IMR-90 (cell line): ENCODE results near the gene ADAP1. TPM values are rescaled to one million over a fixed set of nuclear protein-coding genes. Genes with fewer than 3 reads are reported as not detected.

ENCODE experiments used
- ATAC-seq: fragments of 200-7000 bp; cut with Tn5 transposase; 2 replicates; pipeline ENCODE4 v1.9.1; 2020; ENCODE audit warnings: low read depth, mild to moderate bottlenecking, moderate library complexity
- BruUV-seq: library from RNA; stranded (reverse); fragments of 400-500 nt; replicated peaks from 2 replicates; lab custom pipeline; 2021; lab: Mats Ljungman, UMichigan
- CTCF ChIA-PET: fragments of 300-600 bp; formaldehyde crosslinking; extraction: SDS; loops from one replicate; lab custom pipeline; 2021; ENCODE audit warnings: antibody characterized with exemption; lab: Yijun Ruan, JAX
- POLR2A ChIA-PET: fragments of 300-600 bp; sonication (Branson Sonifier 250); formaldehyde crosslinking; loops from one replicate; lab custom pipeline; 2022; ENCODE audit warnings: antibody characterized with exemption; ENCODE audit not compliant: unreplicated experiment; lab: Charles Lee
- DNase-seq: peaks from one replicate; pipeline ENCODE4 v3.0.0; 2013
- H2AFZ ChIP-seq: replicated peaks from 2 replicates; pipeline ENCODE3; 2013; ENCODE audit warnings: low read length, mild to moderate bottlenecking; ENCODE audit not compliant: poor library complexity
- H2AK5ac ChIP-seq: 2 replicates; pipeline ENCODE4 v1.6.1; 2013; ENCODE audit warnings: low read depth, low read length, inconsistent platforms
- H2AK9ac ChIP-seq: replicated peaks from 2 replicates; pipeline ENCODE3; 2013; ENCODE audit warnings: mild to moderate bottlenecking, low read depth, low read length, moderate library complexity; ENCODE audit not compliant: poor library complexity
- H2BK120ac ChIP-seq: 2 replicates; pipeline ENCODE4 v1.6.1; 2013; ENCODE audit warnings: low read depth, low read length, inconsistent platforms
- H2BK15ac ChIP-seq: 3 replicates; pipeline ENCODE4 v1.6.1; 2013; ENCODE audit warnings: low read depth, low read length, inconsistent platforms
- H2BK20ac ChIP-seq: 2 replicates; pipeline ENCODE4 v1.6.1; 2013; ENCODE audit warnings: low read depth, mild to moderate bottlenecking, inconsistent platforms, low read length, moderate library complexity
- H2BK5ac ChIP-seq: 2 replicates; pipeline ENCODE4 v1.6.1; 2013; ENCODE audit warnings: mild to moderate bottlenecking, low read depth, low read length, inconsistent platforms; ENCODE audit not compliant: poor library complexity, severe bottlenecking
- H3K14ac ChIP-seq: replicated peaks from 2 replicates; pipeline ENCODE4 v1.6.1; 2013; ENCODE audit warnings: low read depth, low read length, inconsistent platforms
- H3K18ac ChIP-seq: 2 replicates; pipeline ENCODE4 v1.6.1; 2013; ENCODE audit warnings: low read depth, low read length, control low read depth
- H3K23ac ChIP-seq: 2 replicates; pipeline ENCODE4 v1.6.1; 2013; ENCODE audit warnings: low read depth, low read length, inconsistent platforms
- H3K27ac ChIP-seq: 2 replicates; pipeline ENCODE4 v1.5.1; 2013; ENCODE audit warnings: mild to moderate bottlenecking, control low read depth, low read length; ENCODE audit not compliant: insufficient read depth
- H3K27me3 ChIP-seq: 2 replicates; pipeline ENCODE4 v1.6.1; 2013; ENCODE audit warnings: low read length; ENCODE audit not compliant: control insufficient read depth, insufficient read depth
- H3K36me3 ChIP-seq: 2 replicates; pipeline ENCODE4 v1.6.1; 2013; ENCODE audit warnings: low read length, mixed read lengths; ENCODE audit not compliant: control insufficient read depth, insufficient read depth
- H3K4ac ChIP-seq: 2 replicates; pipeline ENCODE4 v1.6.1; 2013; ENCODE audit warnings: low read depth, low read length, inconsistent platforms
- H3K4me1 ChIP-seq: 2 replicates; pipeline ENCODE4 v1.6.1; 2013; ENCODE audit warnings: low read length, mixed read lengths; ENCODE audit not compliant: control insufficient read depth, insufficient read depth
- H3K4me2 ChIP-seq: 2 replicates; pipeline ENCODE4 v1.6.1; 2013; ENCODE audit warnings: low read depth, mild to moderate bottlenecking, control low read depth, low read length, moderate library complexity
- H3K4me3 ChIP-seq: 2 replicates; pipeline ENCODE4 v1.5.1; 2013; ENCODE audit warnings: low read depth, mild to moderate bottlenecking, control low read depth, low read length, moderate library complexity; ENCODE audit not compliant: insufficient read depth
- H3K56ac ChIP-seq: 2 replicates; pipeline ENCODE4 v1.6.1; 2013; ENCODE audit warnings: low read length, inconsistent platforms; ENCODE audit not compliant: insufficient read depth; ENCODE audit errors: extremely low read depth
- H3K79me1 ChIP-seq, 2 experiments: 2 replicates each; pipeline ENCODE4 v1.6.1; 2013; ENCODE audit warnings: low read length in 2 of 2, inconsistent platforms in 1 of 2, low read depth in 1 of 2
- H3K9ac ChIP-seq: 2 replicates; pipeline ENCODE4 v1.6.1; 2013; ENCODE audit warnings: low read depth, low read length, control low read depth
- H3K9me1 ChIP-seq: 2 replicates; pipeline ENCODE4 v1.6.1; 2013; ENCODE audit warnings: low read length, inconsistent platforms; ENCODE audit not compliant: insufficient read depth
- H3K9me3 ChIP-seq: 2 replicates; pipeline ENCODE4 v1.6.1; 2013; ENCODE audit warnings: low read length; ENCODE audit not compliant: control insufficient read depth, insufficient read depth
- H4K20me1 ChIP-seq: 2 replicates; pipeline ENCODE4 v1.6.1; 2013; ENCODE audit warnings: low read length, inconsistent platforms; ENCODE audit not compliant: insufficient read depth
- H4K5ac ChIP-seq: 2 replicates; pipeline ENCODE4 v1.6.1; 2013; ENCODE audit warnings: mild to moderate bottlenecking, low read depth, low read length, control low read depth
- H4K8ac ChIP-seq, 2 experiments: 2 replicates each; pipeline ENCODE4 v1.6.1; 2013; ENCODE audit warnings: low read depth in 2 of 2, low read length in 2 of 2, control low read depth in 1 of 2, inconsistent platforms in 1 of 2
- H4K91ac ChIP-seq: 2 replicates; pipeline ENCODE4 v1.6.1; 2013; ENCODE audit warnings: low read depth, low read length, inconsistent platforms; ENCODE audit not compliant: insufficient read depth
- BHLHE40 ChIP-seq: fragments of 150-350 bp; IDR thresholded peaks from 2 replicates; pipeline ENCODE4 v1.6.1; 2016; ENCODE audit warnings: mild to moderate bottlenecking, low read depth, low read length
- CEBPB ChIP-seq: IDR thresholded peaks from 2 replicates; pipeline ENCODE4 v1.6.1; 2012; ENCODE audit warnings: low read depth, low read length, improper control_type of control experiment
- CHD1 ChIP-seq: IDR thresholded peaks from 2 replicates; pipeline ENCODE4 v1.6.1; 2012; ENCODE audit warnings: low read depth, low read length, improper control_type of control experiment
- FOS ChIP-seq: fragments of 150-350 bp; IDR thresholded peaks from 2 replicates; pipeline ENCODE4 v1.6.1; 2016; ENCODE audit warnings: low read depth, low read length
- MAFK ChIP-seq: IDR thresholded peaks from 2 replicates; pipeline ENCODE4 v1.6.1; 2012; ENCODE audit warnings: low read depth, low read length, improper control_type of control experiment
- MAZ ChIP-seq: IDR thresholded peaks from 2 replicates; pipeline ENCODE4 v1.6.1; 2012; ENCODE audit warnings: low read depth, mild to moderate bottlenecking, low read length, improper control_type of control experiment, moderate library complexity, borderline replicate concordance
- MXI1 ChIP-seq: IDR thresholded peaks from 2 replicates; pipeline ENCODE4 v1.6.1; 2012; ENCODE audit warnings: low read depth, mild to moderate bottlenecking, low read length, moderate library complexity, borderline replicate concordance
- NFE2L2 ChIP-seq: fragments of 150-350 bp; IDR thresholded peaks from 2 replicates; pipeline ENCODE4 v1.6.1; 2016; ENCODE audit warnings: low read depth, mild to moderate bottlenecking, low read length
- POLR2A ChIP-seq: IDR thresholded peaks from 2 replicates; pipeline ENCODE4 v1.6.1; 2012; ENCODE audit warnings: mild to moderate bottlenecking, low read depth, low read length
- RAD21 ChIP-seq: IDR thresholded peaks from 2 replicates; pipeline ENCODE4 v1.6.1; 2012; ENCODE audit warnings: low read length, improper control_type of control experiment
- RCOR1 ChIP-seq: IDR thresholded peaks from 2 replicates; pipeline ENCODE4 v1.6.1; 2012; ENCODE audit warnings: mild to moderate bottlenecking, low read length, improper control_type of control experiment; ENCODE audit not compliant: insufficient replicate concordance
- RFX5 ChIP-seq: IDR thresholded peaks from 2 replicates; pipeline ENCODE4 v1.8.0; 2012; ENCODE audit warnings: low read depth, mild to moderate bottlenecking, low read length, moderate library complexity
- SMC3 ChIP-seq: fragments of 150-350 bp; IDR thresholded peaks from 2 replicates; pipeline ENCODE4 v1.6.1; 2016; ENCODE audit warnings: low read depth, mild to moderate bottlenecking, antibody characterized with exemption, low read length, moderate library complexity
- USF2 ChIP-seq: fragments of 150-350 bp; IDR thresholded peaks from 2 replicates; pipeline ENCODE4 v1.6.1; 2017; ENCODE audit warnings: mild to moderate bottlenecking, antibody characterized with exemption, low read length, low read depth
- WGBS, 2 experiments: methylation state at CpG; one replicate each; pipeline versions ENCODE4 v1.1.5 to v1.1.7; 2013; ENCODE audit warnings: missing lambda C conversion rate in 2 of 2; ENCODE audit not compliant: insufficient read length in 1 of 2; ENCODE audit errors: extremely low coverage in 2 of 2; 5-methylcytosine and 5-hydroxymethylcytosine counted together
- dilution Hi-C: fragments of 300-500 bp; cut with HindIII; formaldehyde crosslinking; loops from one replicate; pipeline ENCODE4 v1.14.3; 2018; ENCODE audit warnings: low sequenced_read_pairs; ENCODE audit not compliant: unreplicated experiment
- in situ Hi-C: fragments of 300-500 bp; cut with MboI; formaldehyde crosslinking; loops from 3 replicates; pipeline ENCODE4 v1.14.3; 2019; ENCODE audit warnings: low sequenced_read_pairs, inconsistent platforms, mixed read lengths
- intact Hi-C: fragments of 100-400 bp; cut with micrococcal nuclease; formaldehyde crosslinking; loops from 2 replicates; pipeline ENCODE4 v1.10.0; 2022
- polyA plus RNA-seq, 3 experiments: library from polyadenylated mRNA; depleted of rRNA; stranded (reverse); fragments of >200 nt; gene quantifications; 2 replicates each; pipeline ENCODE4 v1.2.3, GENCODE V29; 2012; ENCODE audit warnings: low replicate concordance in 1 of 3
- total RNA-seq: library from RNA; depleted of rRNA; stranded (reverse); fragments of >200 nt; gene quantifications from 2 replicates; pipeline ENCODE4 v1.2.3, GENCODE V29; 2012
- TF ChIP-seq, protein P1 (sequence below): fragments of 150-350 bp; IDR thresholded peaks from 2 replicates; pipeline ENCODE4 v1.6.1; 2016; ENCODE audit warnings: low read depth, mild to moderate bottlenecking, low read length, moderate library complexity, borderline replicate concordance
- TF ChIP-seq, protein P2 (sequence below): conservative IDR thresholded peaks from 2 replicates; pipeline ENCODE4 v1.5.1; 2012; ENCODE audit warnings: mild to moderate bottlenecking, low read depth, low read length, improper control_type of control experiment

The ADAP1 gene
- total and polyA plus RNA-seq, 2 of the 4 experiments (the other 2 are of a cell fraction) = 1.4 to 2.0 TPM

DNA sequence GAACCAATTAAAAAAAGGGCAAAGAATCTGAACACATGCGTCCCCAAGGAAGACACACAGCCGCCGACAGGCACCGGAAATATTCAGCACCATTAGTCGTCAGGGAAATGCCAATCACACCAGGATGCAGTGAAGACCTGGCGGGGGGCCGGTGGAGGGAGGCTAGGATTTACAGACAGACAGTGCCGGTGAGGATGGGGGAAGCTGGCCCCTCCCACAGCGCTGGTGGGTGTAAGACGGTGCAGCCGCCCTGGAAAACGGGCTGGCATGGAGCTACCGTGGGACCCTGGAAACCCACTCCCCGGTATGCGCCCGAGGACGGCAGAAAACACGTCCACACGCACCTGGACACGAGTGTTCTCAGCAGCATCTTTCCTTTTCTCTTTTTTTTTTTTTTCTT lies 4.8 kb upstream of the ADAP1 start:
- no peak overlapping the region for H3K23ac ChIP-seq
- H3K14ac ChIP-seq = no peak overlapping the region
- H2AK9ac ChIP-seq = no peak overlapping the region
- H2BK120ac ChIP-seq = no peak overlapping the region
- no peak overlapping the region for H3K4me3 ChIP-seq
- no peak overlapping the region for H4K8ac ChIP-seq
- H3K18ac ChIP-seq = no peak overlapping the region
- in situ Hi-C loops = no loop called here
- H3K9ac ChIP-seq = no peak overlapping the region
- peaks cover 6% of the 10 kb centered on the region for H4K20me1 ChIP-seq
- H3K4ac ChIP-seq = no peak overlapping the region
- DNase-seq (no peak), ATAC-seq (no peak)
- no peaks in the 10 kb centered on the region for H3K4me1 ChIP-seq
- dilution Hi-C loops = no loop called here
- H4K5ac ChIP-seq = no peak overlapping the region
- BruUV-seq = no TSS peak
- no peaks in the 10 kb centered on the region for H3K9me1 ChIP-seq
- no peak overlapping the region for H3K56ac ChIP-seq
- H2BK15ac ChIP-seq = no peak overlapping the region
- H2BK20ac ChIP-seq = no peak overlapping the region
- intact Hi-C loops = no loop called here
- 77% methylated on average over 8 of the region's 20 CpGs; no CpG with 5 or more reads in 1 of the 2 experiments for WGBS, 2 experiments
- H3K36me3 ChIP-seq = no peaks in the 10 kb centered on the region
- ChIA-PET POLR2A (no interaction called here), CTCF (interaction anchor here (0.7 kb wide), 1 partner anchor 146 kb away, joined by 3 read pairs; no protein-coding TSS in a partner anchor)
- no peaks in the 10 kb centered on the region for H3K79me1 ChIP-seq
- H2AFZ ChIP-seq = no peak overlapping the region
- H4K91ac ChIP-seq = no peak overlapping the region
- H2AK5ac ChIP-seq = no peak overlapping the region
- no peaks in the 10 kb centered on the region for H3K9me3 ChIP-seq
- H3K4me2 ChIP-seq = no peak overlapping the region
- H3K27me3 ChIP-seq = peaks cover 15% of the 10 kb centered on the region
- H3K27ac ChIP-seq = no peak overlapping the region
- H2BK5ac ChIP-seq = no peak overlapping the region
- no peak for TF ChIP-seq MAFK
- TF ChIP-seq, protein P1, sequence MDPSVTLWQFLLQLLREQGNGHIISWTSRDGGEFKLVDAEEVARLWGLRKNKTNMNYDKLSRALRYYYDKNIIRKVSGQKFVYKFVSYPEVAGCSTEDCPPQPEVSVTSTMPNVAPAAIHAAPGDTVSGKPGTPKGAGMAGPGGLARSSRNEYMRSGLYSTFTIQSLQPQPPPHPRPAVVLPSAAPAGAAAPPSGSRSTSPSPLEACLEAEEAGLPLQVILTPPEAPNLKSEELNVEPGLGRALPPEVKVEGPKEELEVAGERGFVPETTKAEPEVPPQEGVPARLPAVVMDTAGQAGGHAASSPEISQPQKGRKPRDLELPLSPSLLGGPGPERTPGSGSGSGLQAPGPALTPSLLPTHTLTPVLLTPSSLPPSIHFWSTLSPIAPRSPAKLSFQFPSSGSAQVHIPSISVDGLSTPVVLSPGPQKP = no peak
- no peak for TF ChIP-seq USF2
- no peak for TF ChIP-seq RAD21
- TF ChIP-seq MXI1 = no peak
- TF ChIP-seq CEBPB = no peak
- no peak for TF ChIP-seq POLR2A
- TF ChIP-seq, protein P2, sequence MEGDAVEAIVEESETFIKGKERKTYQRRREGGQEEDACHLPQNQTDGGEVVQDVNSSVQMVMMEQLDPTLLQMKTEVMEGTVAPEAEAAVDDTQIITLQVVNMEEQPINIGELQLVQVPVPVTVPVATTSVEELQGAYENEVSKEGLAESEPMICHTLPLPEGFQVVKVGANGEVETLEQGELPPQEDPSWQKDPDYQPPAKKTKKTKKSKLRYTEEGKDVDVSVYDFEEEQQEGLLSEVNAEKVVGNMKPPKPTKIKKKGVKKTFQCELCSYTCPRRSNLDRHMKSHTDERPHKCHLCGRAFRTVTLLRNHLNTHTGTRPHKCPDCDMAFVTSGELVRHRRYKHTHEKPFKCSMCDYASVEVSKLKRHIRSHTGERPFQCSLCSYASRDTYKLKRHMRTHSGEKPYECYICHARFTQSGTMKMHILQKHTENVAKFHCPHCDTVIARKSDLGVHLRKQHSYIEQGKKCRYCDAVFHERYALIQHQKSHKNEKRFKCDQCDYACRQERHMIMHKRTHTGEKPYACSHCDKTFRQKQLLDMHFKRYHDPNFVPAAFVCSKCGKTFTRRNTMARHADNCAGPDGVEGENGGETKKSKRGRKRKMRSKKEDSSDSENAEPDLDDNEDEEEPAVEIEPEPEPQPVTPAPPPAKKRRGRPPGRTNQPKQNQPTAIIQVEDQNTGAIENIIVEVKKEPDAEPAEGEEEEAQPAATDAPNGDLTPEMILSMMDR = no peak
- TF ChIP-seq BHLHE40 = no peak
- TF ChIP-seq RFX5 = no peak
- no peak for TF ChIP-seq CHD1
- no peak for TF ChIP-seq MAZ
- TF ChIP-seq SMC3 = no peak
- TF ChIP-seq FOS = no peak
- no peak for TF ChIP-seq RCOR1
- no peak for TF ChIP-seq NFE2L2
